Bronchial epithelial cell (primary cell): ENCODE measurements around the gene CDH22. TPM values are rescaled to one million over a fixed set of nuclear protein-coding genes. Genes with fewer than 3 reads are reported as not detected.

Experiments
- DNase-seq: peaks from one replicate; pipeline ENCODE4 v3.0.0-alpha.2; 2010; ENCODE audit warnings: low read depth
- FAIRE-seq: peaks from 2 replicates; lab custom pipeline; 2011; peaks lifted over from hg19 to GRCh38; lab: Jason Lieb, UNC
- H3K27me3 ChIP-seq: 2 replicates; pipeline ENCODE4 v1.5.1; 2011; ENCODE audit warnings: low read length; ENCODE audit not compliant: control insufficient read depth, insufficient read depth
- H3K36me3 ChIP-seq: 2 replicates; pipeline ENCODE4 v1.5.1; 2011; ENCODE audit warnings: low read length; ENCODE audit not compliant: control insufficient read depth, insufficient read depth
- H3K4me3 ChIP-seq: 2 replicates; pipeline ENCODE4 v1.5.1; 2011; ENCODE audit warnings: mild to moderate bottlenecking, low read depth, low read length, control low read depth
- CTCF ChIP-seq: IDR thresholded peaks from 2 replicates; pipeline ENCODE4 v1.5.1; 2011; ENCODE audit warnings: mild to moderate bottlenecking, moderate library complexity, low read length, control low read depth, inconsistent platforms; ENCODE audit not compliant: insufficient read depth, severe bottlenecking
- total RNA-seq: library from RNA; depleted of rRNA; stranded (reverse); fragments of >200 nt; gene quantifications from 2 replicates; pipeline ENCODE4 v1.2.1, GENCODE V29; 2014

CDH22 gene
- total RNA-seq, 1 donor from 2014 or later: not detected

- Histone ChIP-seq H3K36me3 (no peaks in the 10 kb centered on the region), H3K27me3 (peaks cover 1% of the 10 kb centered on the region)
- TF ChIP-seq CTCF: no peak
Measured at GRCh38 chr20:46186210-46186609, 122.1 kb downstream of the CDH22 start.

GRCh38 chr20:46185353-46185752 lies 122.9 kb downstream of the CDH22 start:
- H3K27me3 ChIP-seq: peaks cover 1% of the 10 kb centered on the region

More at GRCh38 chr20:46186210-46186609, 122.1 kb downstream of the CDH22 start:
- no peak overlapping the region for H3K4me3 ChIP-seq
- FAIRE-seq: no peak
- DNase-seq: no peak

GRCh38 chr20:46183768-46184167 lies 124.5 kb downstream of the CDH22 start:
- H3K27me3 ChIP-seq: peaks cover 3% of the 10 kb centered on the region
- H3K4me3 ChIP-seq: no peak overlapping the region
- H3K36me3 ChIP-seq: no peaks in the 10 kb centered on the region
- FAIRE-seq (no peak), DNase-seq (no peak)
- TF ChIP-seq CTCF: no peak

More at GRCh38 chr20:46185353-46185752, 122.9 kb downstream of the CDH22 start:
- DNase-seq (no peak), FAIRE-seq (no peak)
- no peak overlapping the region for H3K4me3 ChIP-seq
- no peak for TF ChIP-seq CTCF
- no peaks in the 10 kb centered on the region for H3K36me3 ChIP-seq

- Histone ChIP-seq H3K27me3 (peaks cover 2% of the 10 kb centered on the region), H3K36me3 (no peaks in the 10 kb centered on the region), H3K4me3 (no peak overlapping the region)
- FAIRE-seq (no peak), DNase-seq (no peak)
- no peak for TF ChIP-seq CTCF
Measured at GRCh38 chr20:46182276-46183200, 125.8 kb downstream of the CDH22 start.

- Histone ChIP-seq H3K27me3 (peaks cover 7% of the 10 kb centered on the region), H3K4me3 (no peak overlapping the region), H3K36me3 (no peaks in the 10 kb centered on the region)
- TF ChIP-seq CTCF: no peak
- FAIRE-seq (no peak), DNase-seq (no peak)
Measured at GRCh38 chr20:46179862-46180261, 128.4 kb downstream of the CDH22 start.

- H3K36me3 ChIP-seq: no peaks in the 10 kb centered on the region
- DNase-seq (no peak), FAIRE-seq (no peak)
- no peak for TF ChIP-seq CTCF
- H3K27me3 ChIP-seq: peaks cover 11% of the 10 kb centered on the region
- H3K4me3 ChIP-seq: no peak overlapping the region
Measured at GRCh38 chr20:46178891-46179290, 129.4 kb downstream of the CDH22 start.
